Measurements from ENCODE around the gene RTN4R. TPM values are rescaled to one million over a fixed set of nuclear protein-coding genes. Genes with fewer than 3 reads are reported as not detected.
"Not testable (repeated sequence)": the region's sequence is repeated elsewhere in the genome, so short reads cannot be mapped to it uniquely, and the experiment has no call there.

RTN4R gene
- polyA plus RNA-seq, 1 of the 3 experiments (the other 2 are of a cell fraction) = 0.23 TPM

GRCh38 chr22:20280866-20281265 lies 12.7 kb upstream of the RTN4R start:
- Histone ChIP-seq H3K4me3 (ENCODE audit: low read depth in 2 of 2, low read length in 1 of 2) (no peak overlapping the region), H3K79me2 (ENCODE audit: insufficient read depth) (no peaks in the 10 kb centered on the region), H3F3A (replicated peaks; ENCODE audit: insufficient read depth) (no peaks in the 10 kb centered on the region), H4K20me1 (ENCODE audit: insufficient read depth) (no peaks in the 10 kb centered on the region), H3K27me3 (ENCODE audit: insufficient read depth) (no peaks in the 10 kb centered on the region), H3K36me3 (replicated peaks in 1 of 2; ENCODE audit: control insufficient read depth in 1 of 2, insufficient read depth in 2 of 2, low read length in 1 of 2) (no peaks in the 10 kb centered on the region), H3K4me2 (no peak overlapping the region), H3K9ac (no peak overlapping the region), H3K4me1 (ENCODE audit: control insufficient read depth in 1 of 2, insufficient read depth in 2 of 2, low read depth in 1 of 2, low read length in 1 of 2) (peaks cover 0 to 7% of the 10 kb centered on the region in 2 experiments; a peak in 1 of 4 replicates), H3K9me2 (no peaks in the 10 kb centered on the region), H3K9me3 (no peaks in the 10 kb centered on the region), H3K27ac (ENCODE audit: low read depth in 2 of 2, low read length in 1 of 2) (no peak overlapping the region), H2AFZ (ENCODE audit: low read depth) (no peak overlapping the region)
- ChIA-PET POLR2A (no interaction called here), CTCF (interaction anchor here (0.6 kb wide), 1 partner anchor 127 kb away, joined by 3 read pairs; no protein-coding TSS in a partner anchor)
- 92% methylated on average over 2 of the region's 12 CpGs for WGBS (ENCODE audit: low lambda C conversion rate)
- no peak for TF ChIP-seq JUND (IDR thresholded peaks at IDR 0.05)
- TF ChIP-seq EP300 (IDR thresholded peaks at IDR 0.05; ENCODE audit: borderline replicate concordance in 1 of 2, low read depth in 1 of 2, low read length in 1 of 2) = no peak
- TF ChIP-seq NRF1 (IDR thresholded peaks at IDR 0.05; ENCODE audit: low read depth, low read length) = no peak
- no peak for TF ChIP-seq GABPA (IDR thresholded peaks at IDR 0.05; ENCODE audit: low read depth)
- TF ChIP-seq GATA2 (CRISPR knock-in tag; IDR thresholded peaks at IDR 0.05) = no peak
- no peak for DNase-seq

- H3K9me3 ChIP-seq; POLR2A ChIA-PET; H3F3A ChIP-seq (replicated peaks; ENCODE audit: insufficient read depth); H3K79me2 ChIP-seq (ENCODE audit: insufficient read depth); H3K4me1 ChIP-seq (ENCODE audit: control insufficient read depth in 1 of 2, insufficient read depth in 2 of 2, low read depth in 1 of 2, low read length in 1 of 2); H4K20me1 ChIP-seq (ENCODE audit: insufficient read depth); H3K4me3 ChIP-seq (ENCODE audit: low read depth in 2 of 2, low read length in 1 of 2); DNase-seq; H2AFZ ChIP-seq (ENCODE audit: low read depth); H3K4me2 ChIP-seq; H3K9me2 ChIP-seq; H3K27ac ChIP-seq (ENCODE audit: low read depth in 2 of 2, low read length in 1 of 2); H3K27me3 ChIP-seq (ENCODE audit: insufficient read depth); H3K36me3 ChIP-seq (replicated peaks in 1 of 2; ENCODE audit: control insufficient read depth in 1 of 2, insufficient read depth in 2 of 2, low read length in 1 of 2); CTCF ChIA-PET; H3K9ac ChIP-seq: not testable (repeated sequence)
- WGBS (ENCODE audit: low lambda C conversion rate) = 60% methylated on average over 3 of the region's 21 CpGs
Observed at GRCh38 chr22:20280163-20280562, 12.0 kb upstream of the RTN4R start.

- Histone ChIP-seq H3K4me2 (no peak overlapping the region), H3K9me3 (no peaks in the 10 kb centered on the region), H3K27me3 (ENCODE audit: insufficient read depth) (no peaks in the 10 kb centered on the region), H2AFZ (ENCODE audit: low read depth) (no peak overlapping the region), H3K4me1 (ENCODE audit: control insufficient read depth in 1 of 2, insufficient read depth in 2 of 2, low read depth in 1 of 2, low read length in 1 of 2) (peaks cover 0 to 7% of the 10 kb centered on the region in 2 experiments; a peak in 1 of 4 replicates), H3K4me3 (ENCODE audit: low read depth in 2 of 2, low read length in 1 of 2) (no peak overlapping the region), H4K20me1 (ENCODE audit: insufficient read depth) (no peaks in the 10 kb centered on the region), H3K27ac (ENCODE audit: low read depth in 2 of 2, low read length in 1 of 2) (no peak overlapping the region), H3K79me2 (ENCODE audit: insufficient read depth) (no peaks in the 10 kb centered on the region), H3K9me2 (no peaks in the 10 kb centered on the region), H3F3A (replicated peaks; ENCODE audit: insufficient read depth) (no peaks in the 10 kb centered on the region), H3K9ac (no peak overlapping the region), H3K36me3 (replicated peaks in 1 of 2; ENCODE audit: control insufficient read depth in 1 of 2, insufficient read depth in 2 of 2, low read length in 1 of 2) (no peaks in the 10 kb centered on the region)
- ChIA-PET CTCF (no interaction called here), POLR2A (no interaction called here)
- WGBS (ENCODE audit: low lambda C conversion rate) = 57% methylated on average over 12 of the region's 15 CpGs
- no peak for DNase-seq
- TF ChIP-seq RXRA (IDR thresholded peaks at IDR 0.05; ENCODE audit: borderline replicate concordance, low read depth) = no peak
- no peak for TF ChIP-seq GABPA (IDR thresholded peaks at IDR 0.05; ENCODE audit: low read depth)
- TF ChIP-seq FOXJ3 (CRISPR knock-in tag; IDR thresholded peaks at IDR 0.05) = no peak
Observed at GRCh38 chr22:20279662-20280134, 11.6 kb upstream of the RTN4R start.

GRCh38 chr22:20278726-20279490 lies 10.8 kb upstream of the RTN4R start:
- POLR2A ChIA-PET, CTCF ChIA-PET, H3K9me2 ChIP-seq: not testable (repeated sequence)

GRCh38 chr22:20277936-20278635 lies 10.0 kb upstream of the RTN4R start:
- H3K9me2 ChIP-seq; H3K4me1 ChIP-seq (ENCODE audit: control insufficient read depth in 1 of 2, insufficient read depth in 2 of 2, low read depth in 1 of 2, low read length in 1 of 2); DNase-seq; H2AFZ ChIP-seq (ENCODE audit: low read depth); H3K36me3 ChIP-seq (replicated peaks in 1 of 2; ENCODE audit: control insufficient read depth in 1 of 2, insufficient read depth in 2 of 2, low read length in 1 of 2); H3K4me2 ChIP-seq; H3K27ac ChIP-seq (ENCODE audit: low read depth in 2 of 2, low read length in 1 of 2); H4K20me1 ChIP-seq (ENCODE audit: insufficient read depth); H3F3A ChIP-seq (replicated peaks; ENCODE audit: insufficient read depth); H3K79me2 ChIP-seq (ENCODE audit: insufficient read depth); CTCF ChIA-PET; H3K9ac ChIP-seq; POLR2A ChIA-PET; H3K4me3 ChIP-seq (ENCODE audit: low read depth in 2 of 2, low read length in 1 of 2); H3K27me3 ChIP-seq (ENCODE audit: insufficient read depth); H3K9me3 ChIP-seq: not testable (repeated sequence)
- 70% methylated on average over 4 of the region's 18 CpGs for WGBS (ENCODE audit: low lambda C conversion rate)

More at GRCh38 chr22:20278726-20279490, 10.8 kb upstream of the RTN4R start:
- H3K9ac ChIP-seq; H3K4me1 ChIP-seq (ENCODE audit: control insufficient read depth in 1 of 2, insufficient read depth in 2 of 2, low read depth in 1 of 2, low read length in 1 of 2); H2AFZ ChIP-seq (ENCODE audit: low read depth); DNase-seq; H3F3A ChIP-seq (replicated peaks; ENCODE audit: insufficient read depth); H4K20me1 ChIP-seq (ENCODE audit: insufficient read depth); H3K27ac ChIP-seq (ENCODE audit: low read depth in 2 of 2, low read length in 1 of 2); H3K79me2 ChIP-seq (ENCODE audit: insufficient read depth); H3K9me3 ChIP-seq; H3K4me3 ChIP-seq (ENCODE audit: low read depth in 2 of 2, low read length in 1 of 2); H3K4me2 ChIP-seq; H3K27me3 ChIP-seq (ENCODE audit: insufficient read depth); H3K36me3 ChIP-seq (replicated peaks in 1 of 2; ENCODE audit: control insufficient read depth in 1 of 2, insufficient read depth in 2 of 2, low read length in 1 of 2): not testable (repeated sequence)
- 56% methylated on average over 4 of the region's 22 CpGs for WGBS (ENCODE audit: low lambda C conversion rate)
